Fibroblast of lung (primary cell): ENCODE data around the gene PPP3CB. TPM values are rescaled to one million over a fixed set of nuclear protein-coding genes. Genes with fewer than 3 reads are reported as not detected.

Source experiments
- DNase-seq, 2 donors: peaks; one replicate each; pipeline versions ENCODE4 v3.0.0 to v3.0.0-alpha.2; 2010; ENCODE audit warnings: low read depth in 2 of 2
- H2AFZ ChIP-seq: 2 replicates; pipeline ENCODE4 v1.5.1; 2012; ENCODE audit warnings: low read length, control low read depth, inconsistent platforms
- H3K27ac ChIP-seq: 2 replicates; pipeline ENCODE4 v1.5.1; 2011; ENCODE audit warnings: low read length, control low read depth; ENCODE audit not compliant: insufficient read depth
- H3K27me3 ChIP-seq: 2 replicates; pipeline ENCODE4 v1.5.1; 2011; ENCODE audit warnings: mild to moderate bottlenecking, low read length; ENCODE audit not compliant: control insufficient read depth, insufficient read depth
- H3K36me3 ChIP-seq: 2 replicates; pipeline ENCODE4 v1.5.1; 2011; ENCODE audit warnings: low read length; ENCODE audit not compliant: control insufficient read depth, insufficient read depth
- H3K4me1 ChIP-seq: 2 replicates; pipeline ENCODE4 v1.5.1; 2011; ENCODE audit warnings: low read length; ENCODE audit not compliant: control insufficient read depth, insufficient read depth; ENCODE audit errors: extremely low read depth
- H3K4me2 ChIP-seq: 2 replicates; pipeline ENCODE4 v1.5.1; 2011; ENCODE audit warnings: low read length, control low read depth; ENCODE audit not compliant: insufficient read depth; ENCODE audit errors: extremely low read depth
- H3K4me3 ChIP-seq, 4 experiments: fragments of 200-600 bp in 1 of 4; sonication (generic) in 1 of 4; replicated peaks in 1 of 4; 2 replicates each; pipeline ENCODE4 v1.5.1; 2011 to 2016; ENCODE audit warnings: low read length in 4 of 4, low read depth in 3 of 4, mild to moderate bottlenecking in 3 of 4, control low read depth in 2 of 4, inconsistent platforms in 1 of 4, mixed read lengths in 1 of 4; ENCODE audit not compliant: insufficient read depth in 1 of 4; ENCODE audit errors: control extremely low read depth in 1 of 4
- H3K79me2 ChIP-seq: 2 replicates; pipeline ENCODE4 v1.5.1; 2012; ENCODE audit warnings: mild to moderate bottlenecking, low read length, inconsistent platforms; ENCODE audit not compliant: control insufficient read depth, insufficient read depth
- H3K9ac ChIP-seq: 2 replicates; pipeline ENCODE4 v1.5.1; 2011; ENCODE audit warnings: mild to moderate bottlenecking, low read length, control low read depth; ENCODE audit not compliant: insufficient read depth
- H3K9me3 ChIP-seq: 2 replicates; pipeline ENCODE4 v1.5.1; 2012; ENCODE audit warnings: low read depth, low read length; ENCODE audit not compliant: control insufficient read depth, insufficient read depth
- H4K20me1 ChIP-seq: 2 replicates; pipeline ENCODE4 v1.5.1; 2011; ENCODE audit warnings: low read length; ENCODE audit not compliant: control insufficient read depth, insufficient read depth; ENCODE audit errors: extremely low read depth
- CTCF ChIP-seq, 2 donors: IDR thresholded peaks in 1 of 2; conservative IDR thresholded peaks in 1 of 2; 1 replicate in 1 of 2; 2 replicates in 1 of 2; pipeline ENCODE4 v1.5.1; 2011 to 2012; ENCODE audit warnings: low read length in 2 of 2, control low read depth in 1 of 2, inconsistent platforms in 1 of 2, low read depth in 1 of 2, mild to moderate bottlenecking in 1 of 2
- EZH2 ChIP-seq: IDR thresholded peaks from 2 replicates; pipeline ENCODE4 v1.5.1; 2012; ENCODE audit warnings: low read length, control low read depth, mild to moderate bottlenecking; ENCODE audit errors: missing control alignments
- polyA plus RNA-seq, 2 donors: library from polyadenylated mRNA; depleted of rRNA in 1 of 2; stranded (reverse) in 1 of 2; unstranded in 1 of 2; fragments of >200 nt; gene quantifications; 2 replicates each; pipeline ENCODE4 v1.2.1, GENCODE V29; 2011 to 2012; ENCODE audit warnings: missing spikeins in 1 of 2
- total RNA-seq: library from RNA; depleted of rRNA; stranded (reverse); fragments of >200 nt; gene quantifications from 2 replicates; pipeline ENCODE4 v1.2.1, GENCODE V29; 2014

The PPP3CB gene
- total and polyA plus RNA-seq, 2 donors (not counting 1 experiment from before 2014, with no cell fraction given), result 27.1 to 38.8 TPM

DNA sequence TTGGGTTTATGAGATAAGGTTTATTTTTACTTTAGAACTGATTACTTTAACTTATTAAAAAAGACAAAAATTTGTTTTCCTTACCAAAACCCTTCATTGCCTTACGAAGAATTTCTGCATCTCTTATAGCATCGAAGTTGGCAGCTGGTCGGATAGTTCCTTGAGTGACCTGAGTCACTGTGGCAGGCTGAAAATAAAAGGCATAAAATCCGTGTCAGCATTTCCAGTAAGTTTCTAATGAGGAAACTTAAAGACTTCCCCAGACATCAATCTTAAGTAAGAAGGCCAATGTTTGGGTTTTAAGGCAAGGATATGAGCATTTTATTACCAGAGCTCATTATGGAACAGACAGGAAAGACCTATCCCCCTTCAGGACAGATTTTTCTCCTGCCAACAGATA, 107.6 kb downstream of the PPP3CB start:
- TF ChIP-seq EZH2 (no peak), CTCF (conservative IDR thresholded peaks at IDR 0.05 in 1 of 2, IDR thresholded peaks at IDR 0.05 in 1 of 2; ENCODE audit: low read depth in 1 of 2, low read length in 2 of 2) (no peak)
- no peak for DNase-seq
- Histone ChIP-seq H2AFZ (no peak overlapping the region), H4K20me1 (no peaks in the 10 kb centered on the region), H3K79me2 (no peaks in the 10 kb centered on the region), H3K4me2 (no peak overlapping the region), H3K4me3 (no peak overlapping the region), H3K9me3 (no peaks in the 10 kb centered on the region), H3K9ac (no peak overlapping the region), H3K36me3 (peaks cover 6% of the 10 kb centered on the region), H3K4me1 (no peaks in the 10 kb centered on the region), H3K27ac (no peak overlapping the region), H3K27me3 (no peaks in the 10 kb centered on the region)

DNA sequence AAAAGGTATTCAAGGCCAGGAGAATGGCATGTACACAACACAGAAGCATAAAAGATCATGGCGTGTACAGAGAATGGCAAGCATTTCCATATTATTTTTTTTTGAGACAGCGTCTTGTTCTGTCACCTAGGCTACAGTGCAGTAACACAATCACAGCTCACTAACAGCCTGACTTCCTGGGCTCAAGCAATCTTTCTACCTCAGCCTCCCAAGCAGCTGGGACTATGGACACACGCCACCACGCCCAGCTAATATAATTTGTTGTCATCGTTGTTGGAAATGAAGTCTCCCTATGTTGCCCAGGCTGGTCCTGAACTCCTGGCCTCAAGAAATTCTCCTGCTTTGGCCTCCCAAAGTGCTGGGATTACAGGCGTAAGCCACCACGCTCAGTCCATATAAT, 109.2 kb downstream of the PPP3CB start:
- Histone ChIP-seq H3K79me2 (no peaks in the 10 kb centered on the region), H4K20me1 (no peaks in the 10 kb centered on the region), H3K27me3 (no peaks in the 10 kb centered on the region), H2AFZ (no peak overlapping the region), H3K36me3 (peaks cover 6% of the 10 kb centered on the region), H3K27ac (no peak overlapping the region), H3K9me3 (no peaks in the 10 kb centered on the region), H3K9ac (no peak overlapping the region), H3K4me1 (no peaks in the 10 kb centered on the region), H3K4me2 (no peak overlapping the region), H3K4me3 (no peak overlapping the region)
- no peak for DNase-seq
- TF ChIP-seq EZH2 (no peak), CTCF (conservative IDR thresholded peaks at IDR 0.05 in 1 of 2, IDR thresholded peaks at IDR 0.05 in 1 of 2; ENCODE audit: low read depth in 1 of 2, low read length in 2 of 2) (no peak)

Other genes with a start within 250 kb of the PPP3CB start
- 14.5 and 20.3 TPM in 2 replicates for gene DNAJC9, start 248.8 kb downstream of the PPP3CB start, total RNA-seq
- gene DNAJC9, start 248.8 kb downstream of the PPP3CB start, polyA plus RNA-seq, result 16.3 and 31.4 TPM in 2 replicates
- 58.3 and 62.3 TPM in 2 replicates for gene MRPS16, start 243.4 kb downstream of the PPP3CB start, total RNA-seq
- 59.4 and 76.2 TPM in 2 replicates for gene MRPS16, start 243.4 kb downstream of the PPP3CB start, polyA plus RNA-seq
- gene CFAP70, start 137.2 kb downstream of the PPP3CB start, total RNA-seq, result 1.0 and 1.3 TPM in 2 replicates
- 0.18 and 0.19 TPM in 2 replicates for gene CFAP70, start 137.2 kb downstream of the PPP3CB start, polyA plus RNA-seq
- 85.5 and 132 TPM in 2 replicates for gene ANXA7, start 82.0 kb downstream of the PPP3CB start, total RNA-seq
- gene ANXA7, start 82.0 kb downstream of the PPP3CB start, polyA plus RNA-seq, result 150 and 169 TPM in 2 replicates
- 0.77 and 1.5 TPM in 2 replicates for gene MSS51, start 62.5 kb downstream of the PPP3CB start, total RNA-seq
- gene MSS51, start 62.5 kb downstream of the PPP3CB start, polyA plus RNA-seq, result 0.43 and 0.78 TPM in 2 replicates
- gene USP54, start 95.3 kb upstream of the PPP3CB start, total RNA-seq, result 6.4 and 9.9 TPM in 2 replicates
- 7.8 and 9.5 TPM in 2 replicates for gene USP54, start 95.3 kb upstream of the PPP3CB start, polyA plus RNA-seq
- 0.17 and 0.51 TPM in 2 replicates for gene MYOZ1, start 145.4 kb upstream of the PPP3CB start, total RNA-seq
- gene MYOZ1, start 145.4 kb upstream of the PPP3CB start, polyA plus RNA-seq, result 0.12 TPM in 1 of 2 replicates, not detected in the other
- gene SYNPO2L, start 160.0 kb upstream of the PPP3CB start, total RNA-seq, result under 0.01 TPM in 1 of 2 replicates, not detected in the other
- 0.11 and 0.27 TPM in 2 replicates for gene SYNPO2L, start 160.0 kb upstream of the PPP3CB start, polyA plus RNA-seq
- gene AGAP5, start 202.1 kb upstream of the PPP3CB start, total RNA-seq, result 1.8 and 3.1 TPM in 2 replicates
- gene AGAP5, start 202.1 kb upstream of the PPP3CB start, polyA plus RNA-seq, result 1.8 and 1.9 TPM in 2 replicates
- gene SEC24C, start 248.3 kb upstream of the PPP3CB start, total RNA-seq, result 42.9 and 58.0 TPM in 2 replicates
- 60.4 and 63.4 TPM in 2 replicates for gene SEC24C, start 248.3 kb upstream of the PPP3CB start, polyA plus RNA-seq